ENCODE measurements around the gene PLK2. TPM values are rescaled to one million over a fixed set of nuclear protein-coding genes. Genes with fewer than 3 reads are reported as not detected.

PLK2 gene
- 93.6 TPM for polyA plus RNA-seq (ENCODE audit: insufficient read length)

DNA sequence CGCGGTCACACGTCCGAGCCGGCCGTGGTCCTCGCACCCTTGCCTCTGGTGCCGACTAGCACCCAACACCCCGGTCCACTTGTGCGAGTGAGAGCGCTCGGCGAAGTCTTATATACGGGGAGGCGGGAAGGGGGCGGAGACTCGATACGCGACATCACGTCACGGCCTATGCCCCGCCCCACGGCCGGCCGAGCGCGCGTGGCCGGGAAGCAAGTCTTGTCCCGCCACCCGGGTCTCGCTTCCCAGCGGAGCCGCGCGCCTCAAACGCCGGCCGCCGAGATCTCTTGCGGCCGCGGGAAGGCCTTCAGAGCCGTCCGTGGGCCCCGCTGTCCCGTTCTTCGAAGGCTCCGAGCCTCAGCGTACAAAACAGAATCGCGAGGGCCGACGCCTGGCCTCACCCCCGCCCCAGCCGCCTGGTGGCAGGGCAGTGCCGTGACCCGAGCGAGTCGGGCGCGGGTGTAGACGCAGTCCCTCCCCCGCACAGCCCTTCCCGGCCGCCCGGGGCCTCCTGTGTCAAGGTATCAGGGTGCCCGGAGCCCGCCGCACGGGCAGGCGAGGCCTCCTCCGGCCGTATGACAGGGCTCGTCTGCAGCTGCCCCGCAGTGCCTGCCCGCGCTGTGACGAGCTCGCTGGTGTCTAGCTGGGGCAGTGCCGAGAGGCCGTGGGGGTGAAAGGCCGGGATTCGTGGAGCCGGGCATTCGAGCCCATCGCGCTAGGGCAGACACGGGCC, at the start of gene PLK2:
TSS of gene PLK2 (minus strand) at position 85 of the 730 bp plus-strand sequence. CDS start 127 bp downstream, outside the sequence.
- peak; percentile 96 for DNase-seq

DNA sequence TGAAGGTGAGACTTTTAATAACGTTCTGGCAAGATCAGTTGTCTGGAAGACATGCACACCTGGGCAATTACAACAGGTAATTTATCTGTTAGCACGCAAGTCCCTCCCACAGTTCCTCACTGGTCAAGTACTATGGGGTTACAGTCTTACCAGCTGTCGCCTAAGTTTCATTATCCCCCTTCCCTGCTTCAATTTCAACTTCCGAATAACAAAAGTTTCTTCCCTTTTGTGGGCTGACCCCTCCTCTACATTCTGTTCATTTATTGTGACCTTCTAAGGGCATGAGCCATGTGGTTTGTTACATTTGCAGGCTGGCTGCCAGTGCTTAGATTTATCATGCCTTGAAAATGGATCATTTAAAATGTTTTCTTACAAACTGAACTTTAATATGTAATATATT, 47.8 kb upstream of the PLK2 start:
- no peak for DNase-seq

DNA sequence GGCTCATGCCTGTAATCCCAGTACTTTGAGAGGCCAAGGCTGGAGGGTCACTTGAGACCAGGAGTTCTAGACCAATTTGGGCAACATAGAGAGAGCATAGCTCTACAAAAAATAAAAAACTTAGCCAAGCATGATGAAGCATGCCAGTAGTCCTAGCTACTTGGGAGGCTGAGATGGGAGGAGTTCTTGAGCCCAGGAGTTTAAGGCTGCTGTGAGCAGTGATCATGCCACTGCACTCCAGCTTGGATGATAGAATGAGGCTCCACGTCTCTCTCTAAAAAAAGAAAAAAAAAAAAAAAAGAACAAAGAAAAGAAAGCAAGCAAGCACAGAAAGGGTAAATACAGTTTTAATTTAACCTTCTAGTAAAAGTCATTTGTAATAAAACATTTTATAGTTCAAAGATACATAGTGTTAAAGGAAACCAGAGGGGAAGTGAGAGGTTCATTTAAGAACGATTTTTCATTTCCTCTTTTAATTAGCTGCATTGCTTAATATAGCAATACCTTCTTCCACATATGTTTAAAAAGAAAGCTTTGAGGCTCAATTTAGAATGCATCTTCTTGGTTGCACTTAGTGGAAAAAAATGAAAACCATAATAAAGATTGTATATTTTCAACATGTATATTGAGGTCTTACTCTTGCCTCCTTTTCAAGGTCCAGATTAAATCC, 46.2 kb upstream of the PLK2 start:
- no peak for DNase-seq

DNA sequence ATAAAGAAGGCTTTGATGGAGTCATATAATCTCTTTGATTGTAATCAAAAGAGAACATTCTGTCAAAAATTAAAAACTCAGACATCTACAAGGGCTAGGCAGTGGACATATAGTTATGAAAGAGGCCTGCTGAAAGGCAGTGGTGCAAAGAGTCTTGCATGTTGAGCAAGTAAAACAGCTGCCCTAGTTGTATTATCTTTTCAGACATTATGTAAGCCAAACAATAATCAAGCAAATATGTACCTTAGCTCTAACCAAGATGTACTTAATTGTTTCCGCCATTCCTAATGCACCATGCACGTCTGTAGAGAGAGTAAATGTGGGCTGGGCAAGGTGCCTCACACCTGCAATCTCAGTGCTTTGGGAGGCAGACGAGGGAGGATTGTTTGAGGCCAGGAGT, 45.6 kb upstream of the PLK2 start:
- DNase-seq, result no peak

DNA sequence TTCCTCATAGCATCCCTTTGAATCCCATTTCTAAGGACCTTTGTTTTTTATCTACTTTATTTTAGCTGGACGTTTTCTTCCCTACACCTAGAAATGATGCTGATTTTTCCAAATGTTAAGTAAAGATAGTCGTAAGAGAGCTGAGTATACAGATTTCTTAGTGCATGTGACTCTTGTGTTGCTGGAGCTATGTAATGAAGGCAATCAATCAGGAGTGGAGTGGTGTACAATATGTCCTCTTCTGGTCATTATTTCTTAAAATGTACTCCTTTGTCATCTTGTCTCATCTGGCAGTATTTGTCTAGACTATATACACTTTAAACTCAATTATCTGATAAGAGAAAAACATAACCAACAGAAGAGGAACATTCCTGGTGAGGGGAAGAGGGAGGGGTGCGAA, 44.9 kb upstream of the PLK2 start:
- no peak for DNase-seq

DNA sequence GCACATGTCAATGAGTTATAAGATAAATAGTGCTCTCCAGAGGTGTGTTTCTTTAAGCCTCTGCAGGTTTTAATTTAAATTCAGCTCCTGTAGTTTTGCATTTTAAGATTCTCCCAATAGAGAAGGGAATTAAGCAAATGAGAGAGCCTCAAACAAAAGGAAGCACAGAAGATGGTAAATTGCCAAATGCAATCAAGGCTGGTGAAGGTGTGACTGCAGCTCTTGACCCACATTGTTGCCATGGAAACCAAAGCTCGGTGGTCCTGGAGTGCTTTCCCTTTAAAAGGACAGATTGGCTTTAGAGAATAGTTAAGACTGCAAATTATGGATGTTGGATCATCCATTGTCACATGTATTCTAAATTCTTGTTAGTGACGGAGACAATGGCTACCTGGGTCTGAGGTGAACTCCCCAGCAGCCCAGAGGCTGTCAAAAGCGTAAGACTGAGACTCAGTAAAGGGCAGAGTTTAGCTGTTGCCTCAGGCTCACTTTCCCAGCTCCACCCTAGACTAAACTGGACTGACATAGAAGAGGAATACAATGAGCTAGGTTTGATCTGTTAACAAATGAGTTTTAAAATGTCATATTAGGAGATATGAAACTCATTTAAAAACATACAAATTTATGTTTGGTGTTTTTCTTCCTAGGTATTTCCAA, 43.6 kb upstream of the PLK2 start:
- no peak for DNase-seq

DNA sequence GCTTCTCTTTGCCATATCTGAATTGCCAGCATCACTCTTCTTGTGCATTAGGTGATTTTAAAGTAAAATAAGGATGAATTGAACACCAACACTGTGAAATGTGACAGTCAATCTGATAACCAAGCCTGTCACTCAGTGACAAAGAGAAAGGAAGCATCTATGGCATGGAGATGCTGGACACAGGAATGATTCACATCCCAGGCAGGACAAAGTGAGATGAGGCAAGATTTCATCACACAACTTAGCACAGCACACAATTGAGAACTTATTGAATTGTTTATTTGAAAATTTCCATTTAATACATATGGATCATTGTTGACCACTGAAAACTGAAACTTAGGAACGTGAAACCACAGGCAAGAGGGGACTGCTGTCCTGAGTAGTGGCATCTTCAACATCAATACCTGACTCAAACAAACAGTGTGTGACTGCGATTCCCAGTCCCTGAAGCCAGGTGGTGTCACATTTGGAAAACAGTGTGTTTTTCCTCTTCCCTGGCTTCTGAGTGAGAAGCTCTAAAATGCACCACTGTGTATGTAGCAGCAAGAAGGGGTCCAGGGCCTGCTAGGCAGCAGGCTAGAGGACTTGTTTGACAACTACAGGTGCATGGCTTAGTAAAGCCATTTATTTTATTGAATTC, 42.0 kb upstream of the PLK2 start:
- DNase-seq, result no peak

DNA sequence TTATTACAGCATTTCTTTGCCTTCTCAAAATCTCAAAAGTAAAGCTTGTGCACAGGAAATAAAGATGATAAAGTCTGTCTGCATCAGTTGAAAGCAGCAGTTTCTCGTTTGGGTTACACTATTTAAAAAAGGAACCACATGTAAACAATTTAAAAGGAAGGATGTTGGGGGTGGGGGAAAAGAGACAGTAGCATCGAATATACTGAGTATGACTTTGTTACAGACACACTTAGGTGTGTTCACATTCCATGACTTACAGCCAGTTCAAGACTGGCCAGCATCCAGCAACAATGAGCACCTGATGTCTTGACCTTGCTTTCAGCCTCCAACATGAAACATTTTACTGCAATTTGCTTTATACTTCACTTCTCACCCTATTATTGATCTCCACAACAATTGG, 40.1 kb upstream of the PLK2 start:
- DNase-seq, result no peak

DNA sequence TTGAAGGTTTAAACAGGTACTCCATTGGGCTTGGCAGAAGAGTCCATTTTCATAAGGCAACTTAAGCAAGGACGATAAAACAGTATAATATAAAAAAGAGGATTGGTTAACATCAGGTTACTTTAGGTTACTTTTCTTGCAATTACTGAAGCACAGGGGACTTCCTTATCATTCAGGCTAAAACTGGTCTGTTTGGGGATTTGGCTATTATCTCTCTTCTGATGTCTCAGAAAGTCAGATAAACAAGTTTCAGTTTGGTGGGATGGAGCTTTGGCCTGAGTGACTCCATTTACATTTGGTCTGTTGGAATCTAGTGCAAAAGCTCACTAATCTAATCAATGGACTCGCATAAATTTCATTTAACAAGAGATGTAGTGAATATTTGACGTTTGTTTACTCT, 39.3 kb upstream of the PLK2 start:
- DNase-seq, result no peak

DNA sequence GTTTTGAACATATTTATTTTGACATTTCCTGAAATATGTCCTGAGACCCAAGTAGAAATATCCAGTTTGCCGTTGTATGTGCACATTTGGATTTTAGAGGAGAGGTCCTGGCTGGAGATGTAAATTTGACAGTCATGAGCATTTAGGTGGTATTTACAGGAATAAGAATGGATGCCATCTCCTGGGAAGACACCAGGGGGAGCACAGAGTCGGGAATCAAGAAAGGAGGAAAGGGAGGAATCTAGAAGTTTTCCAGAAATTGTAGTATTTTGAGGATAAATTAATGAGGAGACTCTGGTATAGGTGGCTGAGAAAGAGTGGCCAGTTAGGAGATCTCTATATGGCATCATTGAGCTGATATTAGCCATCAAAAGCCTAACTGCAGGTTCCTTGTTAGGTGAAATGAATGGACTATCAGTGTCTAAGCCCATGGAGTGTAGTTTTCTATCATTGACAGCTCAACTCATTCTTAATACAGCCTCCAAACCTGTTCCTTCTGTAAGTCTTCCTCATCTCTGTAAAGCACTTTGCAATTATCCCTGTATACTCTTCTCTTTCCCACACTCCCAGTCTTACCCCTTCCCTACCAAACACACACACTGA, 38.6 kb upstream of the PLK2 start:
- peak; percentile 35 for DNase-seq

DNA sequence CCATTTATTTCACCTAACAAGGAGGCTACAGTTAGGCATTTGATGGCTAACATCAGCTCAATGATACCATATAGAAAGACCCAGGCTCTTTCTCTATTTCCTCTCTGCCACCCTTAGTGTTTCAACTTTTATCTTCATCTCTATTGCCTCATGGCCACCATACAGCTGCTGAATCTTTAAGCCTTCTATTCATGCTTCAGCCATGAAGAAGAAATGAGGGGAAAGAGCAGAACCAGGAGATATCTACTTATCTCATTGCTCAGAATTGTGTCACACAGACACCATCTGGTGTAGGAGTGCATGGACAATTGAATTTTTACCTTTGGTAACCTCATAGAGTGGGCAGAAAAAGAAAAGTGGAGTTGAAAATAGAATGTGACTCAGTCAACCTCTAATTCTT, 38.0 kb upstream of the PLK2 start:
- no peak for DNase-seq

DNA sequence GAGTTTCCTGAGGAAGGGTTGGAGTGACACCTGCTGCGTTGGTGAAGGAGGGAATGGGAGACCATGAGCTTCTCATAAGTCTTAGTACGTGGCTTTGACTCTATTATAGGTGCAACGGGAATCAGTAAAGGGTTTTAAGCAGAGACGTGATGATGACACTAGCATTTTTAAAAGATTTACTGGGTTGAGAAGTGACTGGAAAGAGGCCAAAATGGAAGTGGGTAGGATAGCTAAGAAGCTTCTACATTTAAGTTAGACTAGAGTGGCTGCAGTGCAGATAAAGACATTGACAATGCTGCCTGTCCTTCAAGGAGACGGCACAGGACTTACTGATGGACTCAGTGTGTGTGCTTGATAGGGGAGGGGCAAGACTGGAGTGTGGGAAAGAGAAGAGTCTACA, 37.5 kb upstream of the PLK2 start:
- DNase-seq, result no peak

DNA sequence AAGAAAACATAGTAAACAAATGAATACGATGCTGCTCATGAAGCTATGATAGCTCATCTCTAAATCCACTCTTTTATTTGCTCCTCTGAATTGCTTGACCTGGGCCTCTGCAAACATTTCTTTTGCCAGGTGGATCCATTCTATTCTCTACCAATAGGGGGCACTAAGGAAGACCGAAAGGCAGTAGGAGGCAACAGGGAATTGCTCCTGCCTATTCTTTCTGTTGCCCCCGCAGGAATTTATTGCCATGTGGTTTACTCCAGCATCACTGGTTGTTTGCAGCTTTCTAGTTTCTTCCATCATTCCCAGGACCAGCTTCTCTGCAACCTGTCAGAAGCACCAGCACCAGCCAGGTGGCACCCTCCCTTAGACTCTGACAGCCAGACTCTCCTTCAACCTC, 36.6 kb upstream of the PLK2 start:
- no peak for DNase-seq

DNA sequence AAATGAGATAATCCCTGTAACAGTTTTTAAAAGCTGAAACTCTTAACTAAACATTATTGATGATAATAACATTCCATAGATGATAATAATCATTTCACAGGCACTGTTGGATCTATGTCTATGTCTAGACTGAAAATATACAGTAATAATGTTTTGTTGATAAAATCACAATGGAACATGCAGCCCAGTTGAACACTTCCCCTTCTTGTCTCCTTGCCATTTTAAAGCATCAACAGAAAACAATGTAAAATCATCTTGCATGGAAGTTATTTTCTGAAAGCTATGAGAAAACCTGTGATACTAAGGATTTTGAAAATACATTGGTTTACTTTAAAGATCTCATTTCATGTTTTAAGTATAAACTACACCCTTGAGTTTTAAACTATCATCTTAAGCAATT, 33.3 kb upstream of the PLK2 start:
- DNase-seq, result no peak

DNA sequence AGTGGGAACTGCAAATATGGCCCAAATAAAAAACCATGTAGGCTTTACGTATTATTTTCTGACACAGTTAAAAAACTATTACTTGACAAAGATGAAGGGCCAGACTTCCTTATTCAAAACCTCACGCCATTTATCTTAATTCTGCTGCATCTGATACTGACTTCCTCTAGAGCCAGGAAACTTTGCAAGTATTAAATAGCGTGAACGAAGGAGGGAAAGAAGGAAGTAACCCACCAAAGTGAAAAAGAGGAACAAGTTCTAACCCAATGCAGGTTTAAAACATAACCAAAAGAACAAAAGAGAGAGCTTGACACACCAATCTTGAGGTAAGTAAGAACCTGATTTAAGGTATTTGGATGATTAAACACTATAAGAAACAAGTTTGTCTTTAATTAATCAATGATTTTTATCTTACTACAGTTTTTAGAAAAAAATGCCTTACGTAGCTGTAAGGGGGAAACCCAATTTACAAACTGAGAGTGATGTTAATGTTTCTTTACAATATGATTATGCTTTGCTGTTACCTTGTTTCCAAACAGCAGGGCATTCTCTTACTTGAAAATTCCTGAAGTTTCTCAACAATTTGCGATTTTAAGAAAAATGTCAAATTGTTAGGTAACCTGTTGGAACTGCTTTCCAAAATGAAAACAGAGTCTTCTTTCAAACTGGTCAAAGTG, 31.5 kb upstream of the PLK2 start, which contains the start of gene GAPT:
TSS of gene GAPT (plus strand) at position 220 of the 677 bp plus-strand sequence. CDS start 3,102 bp downstream, outside the sequence.
- DNase-seq, result no peak

DNA sequence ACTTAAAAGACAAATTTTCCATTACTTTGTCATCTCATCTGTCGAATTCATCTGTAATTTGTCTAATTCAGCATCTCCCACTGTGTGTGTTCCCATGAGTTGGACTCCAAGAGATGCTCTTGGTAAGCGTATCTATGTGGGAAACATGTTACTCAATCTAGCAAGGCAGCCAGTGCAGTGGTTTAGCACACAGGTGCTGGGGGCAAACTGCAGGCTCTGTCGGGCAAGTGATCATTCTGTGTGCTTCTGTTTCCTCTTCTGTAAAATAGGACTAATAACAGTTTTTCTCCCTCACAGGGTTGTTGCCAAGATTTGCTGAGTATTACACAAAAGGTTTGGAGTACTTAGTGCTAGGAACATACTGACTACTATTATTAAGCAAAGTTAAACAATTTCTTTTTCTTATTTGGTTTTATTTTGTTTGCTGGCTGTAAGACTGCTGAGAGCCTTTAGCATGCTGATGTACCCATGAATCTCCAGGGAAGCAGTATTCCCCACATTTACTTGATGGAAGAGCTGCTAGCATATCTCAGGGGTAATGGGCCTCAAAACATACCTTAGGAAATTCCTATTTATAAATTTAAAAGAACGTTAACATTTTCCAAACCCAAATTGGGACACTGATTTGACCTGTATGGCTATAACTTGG, 30.6 kb upstream of the PLK2 start:
- no peak for DNase-seq

DNA sequence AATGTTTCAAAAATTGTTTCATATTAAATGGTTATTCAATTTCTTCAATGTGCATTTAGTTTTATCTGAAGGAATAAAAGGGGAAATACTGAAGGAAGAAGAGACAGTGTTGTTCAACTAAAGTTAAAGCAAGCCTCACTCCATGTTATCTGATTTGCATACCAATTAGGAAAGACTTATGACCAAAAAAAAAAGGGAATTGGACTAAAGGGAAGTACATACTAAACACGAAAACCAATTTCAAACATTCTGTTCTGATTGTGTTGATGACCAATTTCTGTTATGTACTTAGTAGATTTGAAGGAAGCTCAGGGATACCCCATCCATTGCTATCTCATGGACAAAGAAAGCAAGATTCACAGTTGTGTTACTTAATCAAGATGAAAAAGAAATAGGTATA, 26.4 kb upstream of the PLK2 start:
- DNase-seq, result no peak

DNA sequence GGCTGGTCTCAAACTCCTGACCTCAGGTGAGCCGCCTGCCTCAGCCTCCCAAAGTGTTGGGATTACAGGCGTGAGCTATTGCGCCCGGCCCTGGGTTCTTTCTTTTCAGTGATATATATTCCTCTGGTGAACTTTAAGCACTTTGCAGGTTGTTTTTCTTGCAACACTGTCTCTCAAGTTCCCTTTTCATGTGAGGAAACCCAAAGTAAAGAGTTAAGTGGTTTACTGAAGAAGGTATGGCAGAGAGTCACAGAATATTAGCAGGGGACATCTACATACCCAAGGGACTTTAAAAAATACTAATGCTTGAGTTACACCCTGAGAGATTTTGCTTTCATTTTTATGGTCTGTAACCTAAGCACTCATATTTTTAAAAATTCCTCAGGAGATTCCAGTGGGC, 24.6 kb upstream of the PLK2 start:
- no peak for DNase-seq

DNA sequence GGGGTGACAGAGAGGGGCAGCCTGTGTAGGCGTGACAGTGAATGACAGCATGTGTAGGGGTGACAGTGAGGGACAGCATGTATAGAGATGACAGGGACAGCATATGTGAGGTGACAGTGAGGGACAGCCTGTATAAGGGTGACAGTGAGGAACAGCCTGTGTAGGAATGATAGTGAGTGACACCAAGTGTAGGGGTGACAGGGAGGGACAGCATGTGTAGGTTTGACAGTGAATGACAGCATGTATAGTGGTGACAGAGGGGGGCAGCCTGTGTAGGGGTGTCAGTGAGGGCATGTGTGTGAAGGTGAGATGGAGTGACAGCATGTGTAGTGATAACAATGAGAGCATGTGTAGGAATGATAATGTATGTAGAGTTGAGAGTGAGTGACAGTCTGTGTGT, 22.6 kb upstream of the PLK2 start:
- DNase-seq, result no peak

DNA sequence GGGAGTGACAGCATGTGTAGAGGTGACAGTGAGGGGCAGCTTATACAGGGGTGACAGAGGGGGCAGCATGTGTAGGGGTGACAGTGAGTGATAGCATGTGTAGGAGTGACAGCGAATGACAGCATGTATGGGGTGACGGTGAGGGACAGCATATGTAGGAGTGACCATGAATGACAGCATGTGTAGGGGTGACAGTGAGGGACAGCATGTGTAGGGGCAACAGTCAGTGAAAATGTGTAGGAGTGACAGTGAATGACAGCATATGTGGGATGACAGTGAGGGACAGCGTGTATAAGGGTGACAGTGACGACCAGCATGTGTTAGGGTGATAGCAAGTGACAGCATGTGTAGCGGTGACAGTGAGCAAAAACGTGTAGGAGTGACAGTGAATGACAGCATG, 21.9 kb upstream of the PLK2 start:
- DNase-seq, result no peak

DNA sequence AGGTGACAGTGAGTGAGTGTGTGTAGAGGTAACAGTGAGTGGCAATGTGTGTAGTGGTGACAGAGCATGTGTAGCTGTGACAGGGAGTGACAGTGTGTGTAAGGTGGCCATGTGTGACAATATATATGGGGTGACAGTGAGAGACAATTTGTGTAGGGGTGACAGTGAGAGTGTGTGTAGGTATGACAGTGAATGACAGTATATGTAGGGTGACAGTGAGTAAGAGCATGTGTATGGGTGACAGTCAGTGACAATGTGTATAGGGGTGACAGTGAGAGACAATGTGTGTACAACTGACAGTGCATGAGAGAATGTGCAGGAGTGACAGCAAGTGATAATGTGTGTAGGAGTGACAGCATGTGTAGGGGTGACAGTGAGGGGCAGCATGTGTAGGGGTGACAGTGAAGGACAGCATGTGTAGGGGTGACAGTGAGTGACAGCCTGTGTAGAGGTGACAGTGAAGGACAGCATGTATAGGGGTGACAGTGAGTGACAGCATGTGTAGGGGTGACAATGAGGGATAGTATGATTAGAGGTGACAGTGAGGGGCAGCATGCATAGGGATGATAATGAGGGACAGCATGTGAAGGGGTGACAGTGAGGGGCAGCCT, 21.3 kb upstream of the PLK2 start:
- no peak for DNase-seq

Data from hindlimb muscle (tissue), 1 donor.